Measurements from ENCODE around the gene LMF1.

DNA sequence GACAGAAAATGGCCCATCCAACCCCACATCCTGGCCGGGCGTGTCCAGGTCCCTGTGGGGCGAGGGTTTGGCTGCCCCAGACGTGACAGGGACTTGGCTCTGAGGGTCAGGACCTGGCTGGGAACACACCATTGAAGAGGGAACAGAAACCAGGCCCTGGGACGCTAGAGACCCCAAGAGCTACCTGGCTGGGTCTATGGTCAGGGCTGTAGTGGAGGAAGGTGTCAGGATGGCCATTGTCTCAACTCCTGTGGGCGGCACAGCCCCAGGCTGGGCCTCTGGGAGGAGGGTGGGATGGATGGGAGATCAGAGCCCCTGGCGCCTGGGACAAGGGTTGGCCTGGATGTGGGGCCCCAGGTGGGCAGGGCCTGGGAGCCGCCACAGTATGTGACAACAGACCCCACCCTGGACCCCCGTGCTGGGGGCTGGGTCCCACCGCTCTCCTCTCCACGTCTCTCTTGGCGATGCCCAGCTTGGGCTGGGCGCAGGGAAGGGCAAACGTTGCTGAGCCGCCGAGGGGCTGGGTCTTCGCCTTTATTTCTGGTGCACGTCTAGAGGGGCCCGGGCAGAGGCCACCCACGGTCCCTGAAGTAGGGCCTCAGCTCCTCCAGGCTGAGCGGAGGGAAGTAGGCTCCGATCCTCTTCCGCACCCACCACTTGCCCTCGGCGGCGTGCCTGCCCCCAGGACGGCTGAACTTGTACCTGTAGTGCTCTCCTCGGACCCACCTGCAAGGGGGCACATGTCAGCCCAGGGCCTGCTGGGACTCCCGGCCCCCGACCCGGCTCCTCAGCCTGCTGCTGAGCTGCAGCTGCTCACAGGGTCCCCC lies 116.6 kb downstream of the LMF1 start:
- TF ChIP-seq, protein P1, sequence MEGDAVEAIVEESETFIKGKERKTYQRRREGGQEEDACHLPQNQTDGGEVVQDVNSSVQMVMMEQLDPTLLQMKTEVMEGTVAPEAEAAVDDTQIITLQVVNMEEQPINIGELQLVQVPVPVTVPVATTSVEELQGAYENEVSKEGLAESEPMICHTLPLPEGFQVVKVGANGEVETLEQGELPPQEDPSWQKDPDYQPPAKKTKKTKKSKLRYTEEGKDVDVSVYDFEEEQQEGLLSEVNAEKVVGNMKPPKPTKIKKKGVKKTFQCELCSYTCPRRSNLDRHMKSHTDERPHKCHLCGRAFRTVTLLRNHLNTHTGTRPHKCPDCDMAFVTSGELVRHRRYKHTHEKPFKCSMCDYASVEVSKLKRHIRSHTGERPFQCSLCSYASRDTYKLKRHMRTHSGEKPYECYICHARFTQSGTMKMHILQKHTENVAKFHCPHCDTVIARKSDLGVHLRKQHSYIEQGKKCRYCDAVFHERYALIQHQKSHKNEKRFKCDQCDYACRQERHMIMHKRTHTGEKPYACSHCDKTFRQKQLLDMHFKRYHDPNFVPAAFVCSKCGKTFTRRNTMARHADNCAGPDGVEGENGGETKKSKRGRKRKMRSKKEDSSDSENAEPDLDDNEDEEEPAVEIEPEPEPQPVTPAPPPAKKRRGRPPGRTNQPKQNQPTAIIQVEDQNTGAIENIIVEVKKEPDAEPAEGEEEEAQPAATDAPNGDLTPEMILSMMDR (IDR thresholded peaks at IDR 0.05): no peak
- no peak for TF ChIP-seq POLR2A (IDR thresholded peaks at IDR 0.05)
